GM12872 (cell line): ENCODE measurements around the gene RNF10.
A peak's percentile ranks its signal among the peaks of the same experiment; 100 is the strongest.

Experiments used
- TF ChIP-seq, protein P1 (sequence below): IDR thresholded peaks from 3 replicates; pipeline ENCODE4 v1.5.1; 2011; ENCODE audit warnings: low read depth, mild to moderate bottlenecking, low read length, moderate library complexity; ENCODE audit not compliant: insufficient read depth

Gene RNF10

DNA sequence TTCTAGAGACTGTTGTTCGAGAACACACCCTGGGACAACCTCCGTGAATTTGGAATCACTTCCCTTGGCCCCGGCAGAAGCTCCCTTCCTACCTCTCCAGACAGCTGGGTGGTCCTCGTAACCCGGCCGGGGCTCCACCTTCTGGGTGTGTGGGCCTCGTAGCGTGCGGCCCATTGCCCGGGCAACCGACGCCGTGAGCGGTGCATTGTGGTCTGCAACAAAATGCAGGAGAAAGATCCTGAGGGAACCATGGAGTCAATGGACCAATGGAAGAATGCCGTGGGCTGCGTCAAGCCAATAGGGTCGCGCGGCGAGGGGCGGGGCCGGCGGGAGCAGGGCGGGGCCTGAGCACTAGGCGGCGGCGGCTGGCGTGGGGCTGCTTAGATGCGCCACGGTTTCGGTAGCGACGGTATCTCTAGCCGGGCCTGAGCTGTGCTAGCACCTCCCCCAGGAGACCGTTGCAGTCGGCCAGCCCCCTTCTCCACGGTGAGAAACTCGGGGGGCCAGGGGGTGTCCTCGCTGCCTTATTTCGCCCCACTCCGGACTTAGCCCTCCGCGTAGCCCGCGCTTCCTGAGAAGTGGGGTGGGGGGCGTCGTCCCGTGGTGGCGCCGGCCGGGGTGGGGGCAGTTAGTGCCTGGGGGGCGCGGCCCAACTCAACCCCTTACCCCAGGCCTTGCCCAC lies 38.3 kb upstream of the RNF10 start, which contains the start of gene DYNLL1:
DYNLL1 (plus strand) TSS at position 383 of the 682 bp plus-strand sequence. CDS start 309 bp downstream, outside the sequence.
- TF ChIP-seq, protein P1, sequence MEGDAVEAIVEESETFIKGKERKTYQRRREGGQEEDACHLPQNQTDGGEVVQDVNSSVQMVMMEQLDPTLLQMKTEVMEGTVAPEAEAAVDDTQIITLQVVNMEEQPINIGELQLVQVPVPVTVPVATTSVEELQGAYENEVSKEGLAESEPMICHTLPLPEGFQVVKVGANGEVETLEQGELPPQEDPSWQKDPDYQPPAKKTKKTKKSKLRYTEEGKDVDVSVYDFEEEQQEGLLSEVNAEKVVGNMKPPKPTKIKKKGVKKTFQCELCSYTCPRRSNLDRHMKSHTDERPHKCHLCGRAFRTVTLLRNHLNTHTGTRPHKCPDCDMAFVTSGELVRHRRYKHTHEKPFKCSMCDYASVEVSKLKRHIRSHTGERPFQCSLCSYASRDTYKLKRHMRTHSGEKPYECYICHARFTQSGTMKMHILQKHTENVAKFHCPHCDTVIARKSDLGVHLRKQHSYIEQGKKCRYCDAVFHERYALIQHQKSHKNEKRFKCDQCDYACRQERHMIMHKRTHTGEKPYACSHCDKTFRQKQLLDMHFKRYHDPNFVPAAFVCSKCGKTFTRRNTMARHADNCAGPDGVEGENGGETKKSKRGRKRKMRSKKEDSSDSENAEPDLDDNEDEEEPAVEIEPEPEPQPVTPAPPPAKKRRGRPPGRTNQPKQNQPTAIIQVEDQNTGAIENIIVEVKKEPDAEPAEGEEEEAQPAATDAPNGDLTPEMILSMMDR: no peak

DNA sequence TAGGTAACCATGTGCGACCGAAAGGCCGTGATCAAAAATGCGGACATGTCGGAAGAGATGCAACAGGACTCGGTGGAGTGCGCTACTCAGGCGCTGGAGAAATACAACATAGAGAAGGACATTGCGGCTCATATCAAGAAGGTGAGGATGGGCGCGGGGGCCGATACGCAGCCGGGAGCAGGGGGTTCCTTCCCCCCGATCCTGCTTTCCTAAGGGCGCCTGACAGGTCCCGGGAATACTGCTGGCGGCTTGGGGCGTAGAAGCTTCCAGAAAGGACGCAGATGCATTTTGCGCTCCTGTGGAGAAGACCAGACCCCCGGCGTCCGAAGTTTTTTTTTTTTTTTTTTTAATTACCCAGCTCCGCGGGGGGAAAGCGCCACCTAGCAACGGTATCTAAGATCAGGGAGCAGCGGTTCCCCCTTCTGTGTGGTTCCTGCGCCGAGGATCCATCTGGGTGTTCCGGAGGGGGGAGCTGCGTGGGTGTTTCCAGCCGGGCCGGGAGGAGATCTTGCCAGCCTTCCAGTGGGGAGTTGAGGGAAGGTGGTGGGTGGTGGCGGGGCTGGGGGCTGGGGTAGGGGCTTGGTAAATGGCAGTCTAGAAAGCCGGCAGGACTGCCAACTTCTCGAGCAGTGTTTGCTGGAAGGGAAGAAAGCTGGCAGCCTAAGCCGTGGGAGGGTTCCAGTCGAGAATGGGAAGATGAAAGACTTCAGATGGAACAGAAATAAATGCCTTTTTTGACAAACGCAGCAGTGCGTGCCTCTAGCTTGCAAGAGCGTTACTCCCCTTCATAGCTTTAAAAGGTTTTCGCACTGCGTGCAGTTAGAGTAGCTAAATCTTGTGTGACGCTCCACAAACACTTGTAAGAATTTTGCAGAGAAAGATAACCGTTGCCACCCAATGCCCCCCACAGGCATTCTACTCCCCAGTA lies 37.5 kb upstream of the RNF10 start:
- TF ChIP-seq, protein P1: peak; percentile 31; the same call in 2 of the 3 replicates

DNA sequence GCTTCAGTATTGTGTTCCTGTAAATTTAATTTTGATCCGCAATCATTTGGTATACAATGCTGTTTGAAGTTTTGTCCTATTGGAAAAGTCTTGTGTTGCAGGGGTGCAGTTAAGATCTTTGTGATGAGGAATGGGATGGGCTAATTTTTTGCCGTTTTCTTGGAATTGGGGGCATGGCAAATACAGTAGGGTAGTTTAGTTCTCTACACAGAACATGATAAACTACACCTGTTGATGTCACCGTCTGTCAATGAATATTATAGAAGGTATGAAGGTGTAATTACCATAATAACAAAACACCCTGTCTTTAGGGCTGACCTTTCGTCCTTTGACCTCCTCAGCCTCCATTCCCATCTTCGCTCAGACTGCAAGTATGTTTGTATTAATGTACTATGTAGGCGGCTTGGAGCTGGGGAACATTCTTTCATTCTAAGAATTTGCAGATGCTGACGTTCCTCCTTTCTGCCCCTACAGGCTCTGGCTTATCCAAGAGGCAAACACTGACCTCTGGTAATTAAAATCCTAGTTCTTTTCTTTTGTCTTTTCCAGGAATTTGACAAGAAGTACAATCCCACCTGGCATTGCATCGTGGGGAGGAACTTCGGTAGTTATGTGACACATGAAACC lies 36.5 kb upstream of the RNF10 start:
- TF ChIP-seq, protein P1: no peak

DNA sequence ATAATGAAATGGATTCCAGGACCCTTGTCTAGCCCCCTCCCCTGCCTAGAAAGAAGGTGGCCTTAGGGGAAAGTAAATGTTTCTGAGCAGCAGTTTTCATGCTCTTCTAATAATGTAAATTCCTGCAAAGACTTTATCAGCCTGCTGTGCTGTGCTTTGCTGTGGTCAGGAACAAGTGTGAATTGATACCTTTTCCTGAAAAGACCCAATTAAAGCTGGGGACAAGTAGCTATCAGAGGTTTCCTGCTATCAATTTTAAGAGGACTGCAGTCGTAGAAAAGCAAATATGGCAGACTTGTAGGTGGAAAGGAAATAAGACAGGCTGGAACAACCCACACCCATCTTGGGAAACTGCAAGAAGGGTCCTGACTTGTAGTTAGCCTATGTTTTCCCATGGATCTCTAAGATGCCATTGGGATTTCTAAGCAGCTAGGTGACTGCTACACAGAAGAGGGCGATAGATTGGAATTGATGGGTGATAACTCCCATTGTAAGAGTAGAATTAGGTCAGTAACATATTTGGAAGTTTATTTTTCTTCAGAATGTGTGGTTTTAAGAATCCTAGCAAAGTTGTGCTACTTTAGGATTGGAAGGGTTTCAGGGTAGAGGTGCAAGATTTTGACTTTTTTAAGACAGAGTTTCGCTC lies 35.2 kb upstream of the RNF10 start:
- TF ChIP-seq, protein P1: no peak

DNA sequence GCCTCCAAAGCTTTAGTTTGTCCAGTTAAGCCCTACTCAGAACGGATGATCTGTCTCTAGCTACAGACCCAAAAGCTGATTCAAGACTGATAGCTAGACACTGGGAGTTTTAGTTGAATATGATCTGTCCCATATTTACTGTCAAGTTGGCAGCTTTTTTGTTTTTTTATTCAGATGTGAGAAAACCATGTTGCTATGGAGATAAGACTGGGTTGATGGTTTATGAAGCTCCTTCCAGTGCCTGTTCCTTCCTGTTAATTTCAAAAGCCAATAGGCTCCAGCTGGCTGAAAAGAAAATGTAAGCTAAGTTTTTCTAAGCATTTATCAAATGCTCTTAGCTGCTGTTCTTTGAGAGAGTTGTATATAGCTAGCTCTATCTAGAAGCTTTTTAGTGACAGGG lies 33.6 kb upstream of the RNF10 start:
- TF ChIP-seq, protein P1: no peak

DNA sequence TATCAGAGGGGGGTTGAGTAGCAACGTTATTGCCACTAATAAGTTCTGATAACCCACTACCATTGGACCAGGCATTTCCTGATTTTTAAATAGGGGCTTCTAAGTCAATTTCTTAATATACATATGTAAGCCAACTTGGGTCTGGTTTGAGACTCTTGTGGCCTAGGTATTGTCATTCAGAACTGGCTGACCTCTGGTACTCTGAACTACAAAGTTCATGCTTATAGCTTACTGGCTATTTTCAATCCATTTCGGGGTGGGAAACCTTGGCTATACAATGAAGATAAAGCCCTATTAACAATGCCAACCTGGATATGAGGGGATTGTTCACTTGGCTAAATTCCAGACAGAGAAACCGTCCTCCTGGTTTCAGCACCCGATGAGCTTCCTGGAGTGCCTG lies 29.6 kb upstream of the RNF10 start:
- TF ChIP-seq, protein P1: no peak
